Measurements from ENCODE around the gene RETREG1.

RETREG1 gene

GRCh38 chr5:16528382-16529110 is 88.3 kb downstream of the RETREG1 start:
- DNase-seq (ENCODE audit: low read depth, low spot score) = no peak

GRCh38 chr5:16525651-16526050 is 91.1 kb downstream of the RETREG1 start:
- DNase-seq (ENCODE audit: low read depth, low spot score) = no peak

GRCh38 chr5:16524286-16524685 is 92.5 kb downstream of the RETREG1 start:
- DNase-seq (ENCODE audit: low read depth, low spot score) = no peak

- no peak for DNase-seq (ENCODE audit: low read depth, low spot score)
Measured at GRCh38 chr5:16521521-16522483, 95.0 kb downstream of the RETREG1 start.

GRCh38 chr5:16520841-16521240 is 96.0 kb downstream of the RETREG1 start:
- DNase-seq (ENCODE audit: low read depth, low spot score) = no peak

- DNase-seq (ENCODE audit: low read depth, low spot score) = no peak
Measured at GRCh38 chr5:16519435-16519834, 97.4 kb downstream of the RETREG1 start.

GRCh38 chr5:16518606-16519005 is 98.2 kb downstream of the RETREG1 start:
- no peak for DNase-seq (ENCODE audit: low read depth, low spot score)

- no peak for DNase-seq (ENCODE audit: low read depth, low spot score)
Measured at GRCh38 chr5:16515532-16515931, 101.3 kb downstream of the RETREG1 start.

GRCh38 chr5:16510098-16510497 is 106.7 kb downstream of the RETREG1 start:
- no peak for DNase-seq (ENCODE audit: low read depth, low spot score)

- no peak for DNase-seq (ENCODE audit: low read depth, low spot score)
Measured at GRCh38 chr5:16508730-16509531, 107.9 kb downstream of the RETREG1 start.

- no peak for DNase-seq (ENCODE audit: low read depth, low spot score)
Measured at GRCh38 chr5:16507716-16508115, 109.1 kb downstream of the RETREG1 start.

GRCh38 chr5:16505904-16506303 is 110.9 kb downstream of the RETREG1 start:
- no peak for DNase-seq (ENCODE audit: low read depth, low spot score)

GRCh38 chr5:16505140-16505891 is 111.5 kb downstream of the RETREG1 start:
- no peak for DNase-seq (ENCODE audit: low read depth, low spot score)

GRCh38 chr5:16504571-16504970 is 112.2 kb downstream of the RETREG1 start:
- DNase-seq (ENCODE audit: low read depth, low spot score) = no peak

GRCh38 chr5:16502866-16503265 is 113.9 kb downstream of the RETREG1 start:
- no peak for DNase-seq (ENCODE audit: low read depth, low spot score)

GRCh38 chr5:16500024-16500423 is 116.8 kb downstream of the RETREG1 start:
- no peak for DNase-seq (ENCODE audit: low read depth, low spot score)

GRCh38 chr5:16497546-16497945 is 119.3 kb downstream of the RETREG1 start:
- DNase-seq (ENCODE audit: low read depth, low spot score) = no peak

- no peak for DNase-seq (ENCODE audit: low read depth, low spot score)
Measured at GRCh38 chr5:16493261-16493660, 123.5 kb downstream of the RETREG1 start.

GRCh38 chr5:16492398-16493140 is 124.2 kb downstream of the RETREG1 start:
- DNase-seq (ENCODE audit: low read depth, low spot score) = no peak

GRCh38 chr5:16490911-16491310 is 125.9 kb downstream of the RETREG1 start:
- no peak for DNase-seq (ENCODE audit: low read depth, low spot score)
